Neuronal stem cell (in vitro differentiated cells): ENCODE measurements around the gene SLC2A2.

Experiments used
- DNase-seq: peaks from one replicate; pipeline ENCODE4 v3.0.0-alpha.2; 2013; ENCODE audit warnings: low spot score
- H2AFZ ChIP-seq: one replicate; pipeline ENCODE4 v1.6.1; 2013; ENCODE audit warnings: mild to moderate bottlenecking, low read length, inconsistent platforms
- H2AK5ac ChIP-seq: 2 replicates; pipeline ENCODE4 v1.6.1; 2013; ENCODE audit warnings: low read depth, mild to moderate bottlenecking, inconsistent platforms, low read length, moderate library complexity, mixed read lengths
- H2BK120ac ChIP-seq: 2 replicates; pipeline ENCODE4 v1.6.1; 2013; ENCODE audit warnings: low read depth, mild to moderate bottlenecking, inconsistent platforms, low read length, moderate library complexity, mixed read lengths
- H2BK12ac ChIP-seq: one replicate; pipeline ENCODE4 v1.6.1; 2013; ENCODE audit warnings: low read length, inconsistent platforms
- H2BK15ac ChIP-seq: 2 replicates; pipeline ENCODE4 v1.6.1; 2013; ENCODE audit warnings: mild to moderate bottlenecking, low read length, inconsistent platforms, mixed read lengths
- H2BK5ac ChIP-seq: one replicate; pipeline ENCODE4 v1.6.1; 2013; ENCODE audit warnings: inconsistent platforms, mild to moderate bottlenecking, low read length, moderate library complexity
- H3K14ac ChIP-seq: one replicate; pipeline ENCODE4 v1.6.1; 2013; ENCODE audit warnings: low read length, inconsistent platforms
- H3K18ac ChIP-seq: 2 replicates; pipeline ENCODE4 v1.6.1; 2013; ENCODE audit warnings: low read length, inconsistent platforms
- H3K23ac ChIP-seq: 2 replicates; pipeline ENCODE4 v1.6.1; 2013; ENCODE audit warnings: low read depth, mild to moderate bottlenecking, mixed read lengths, low read length, inconsistent platforms; ENCODE audit not compliant: poor library complexity
- H3K27ac ChIP-seq: replicated peaks from 3 replicates; pipeline ENCODE4 v1.5.1; 2013; ENCODE audit warnings: low read length, inconsistent platforms
- H3K27me3 ChIP-seq, 3 experiments: 2 replicates each; pipeline ENCODE4 v1.6.1; 2013; ENCODE audit warnings: low read length in 3 of 3, mild to moderate bottlenecking in 2 of 3, inconsistent platforms in 1 of 3, low read depth in 1 of 3, mixed read lengths in 1 of 3, moderate library complexity in 1 of 3; ENCODE audit not compliant: control insufficient read depth in 3 of 3, insufficient read depth in 3 of 3
- H3K36me3 ChIP-seq, 2 donors: replicated peaks in 1 of 2; 2 replicates each; pipeline ENCODE4 v1.6.1; 2013; ENCODE audit warnings: low read length in 2 of 2; ENCODE audit not compliant: control insufficient read depth in 2 of 2, insufficient read depth in 2 of 2
- H3K4ac ChIP-seq: 2 replicates; pipeline ENCODE4 v1.6.1; 2013; ENCODE audit warnings: inconsistent platforms, mild to moderate bottlenecking, low read length, moderate library complexity
- H3K4me1 ChIP-seq, 2 donors: 1 replicate in 1 of 2; 2 replicates in 1 of 2; pipeline ENCODE4 v1.6.1; 2013; ENCODE audit warnings: low read length in 2 of 2, low read depth in 1 of 2; ENCODE audit not compliant: control insufficient read depth in 2 of 2, insufficient read depth in 1 of 2
- H3K4me2 ChIP-seq: one replicate; pipeline ENCODE4 v1.6.1; 2013; ENCODE audit warnings: mild to moderate bottlenecking, low read length, inconsistent platforms; ENCODE audit not compliant: insufficient read depth, poor library complexity, severe bottlenecking
- H3K4me3 ChIP-seq, 2 donors: 2 replicates each; pipeline ENCODE4 v1.5.1; 2013; ENCODE audit warnings: low read length in 2 of 2, mild to moderate bottlenecking in 2 of 2, inconsistent platforms in 1 of 2, moderate library complexity in 1 of 2
- H3K79me1 ChIP-seq: one replicate; pipeline ENCODE4 v1.6.1; 2013; ENCODE audit warnings: low read depth, mild to moderate bottlenecking, inconsistent platforms, low read length, moderate library complexity
- H3K9ac ChIP-seq: one replicate; pipeline ENCODE4 v1.6.1; 2013; ENCODE audit warnings: mild to moderate bottlenecking, low read depth, low read length, inconsistent platforms; ENCODE audit not compliant: poor library complexity
- H3K9me3 ChIP-seq, 2 donors: replicated peaks in 1 of 2; 2 replicates each; pipeline versions ENCODE3 to v1.6.1; 2013; ENCODE audit warnings: low read length in 2 of 2, mild to moderate bottlenecking in 2 of 2, inconsistent platforms in 1 of 2, low read depth in 1 of 2, mixed read lengths in 1 of 2, moderate library complexity in 1 of 2; ENCODE audit not compliant: control insufficient read depth in 2 of 2, insufficient read depth in 1 of 2
- H4K8ac ChIP-seq: one replicate; pipeline ENCODE4 v1.6.1; 2013; ENCODE audit warnings: low read depth, mild to moderate bottlenecking, inconsistent platforms, low read length, moderate library complexity
- H4K91ac ChIP-seq: one replicate; pipeline ENCODE4 v1.6.1; 2013; ENCODE audit warnings: low read length, low read depth, mild to moderate bottlenecking, inconsistent platforms; ENCODE audit not compliant: poor library complexity
- WGBS, 2 donors: extraction: QIAGEN DNeasy Blood & Tissue Kit; methylation state at CpG; one replicate each; pipeline ENCODE4 v1.1.7; 2013; ENCODE audit warnings: missing lambda C conversion rate in 2 of 2, mixed read lengths in 1 of 2; ENCODE audit not compliant: insufficient read length in 2 of 2, insufficient replicate concordance in 1 of 2; ENCODE audit errors: extremely low coverage in 2 of 2; 5-methylcytosine and 5-hydroxymethylcytosine counted together

Gene SLC2A2

GRCh38 chr3:170959457-170959856, 67.1 kb downstream of the SLC2A2 start:
- Histone ChIP-seq H2AK5ac (no peak overlapping the region), H3K4me1 (no peaks in the 10 kb centered on the region), H2AFZ (no peak overlapping the region), H2BK5ac (no peak overlapping the region), H2BK12ac (no peak overlapping the region), H3K4ac (no peak overlapping the region), H3K23ac (no peak overlapping the region), H3K36me3 (no peaks in the 10 kb centered on the region), H3K4me2 (no peak overlapping the region), H3K9ac (no peak overlapping the region), H3K27ac (no peak overlapping the region), H3K4me3 (no peak overlapping the region), H4K8ac (no peak overlapping the region), H2BK15ac (no peak overlapping the region), H3K14ac (no peak overlapping the region), H3K18ac (no peak overlapping the region), H3K27me3 (no peaks in the 10 kb centered on the region), H3K79me1 (no peaks in the 10 kb centered on the region), H4K91ac (no peak overlapping the region), H3K9me3 (no peaks in the 10 kb centered on the region), H2BK120ac (no peak overlapping the region)
- no CpG with 5 or more reads among the region's 1 CpG for WGBS, 2 donors
- no peak for DNase-seq

GRCh38 chr3:170956647-170957046, 69.9 kb downstream of the SLC2A2 start:
- Histone ChIP-seq H3K9ac (no peak overlapping the region), H2BK12ac (no peak overlapping the region), H4K8ac (no peak overlapping the region), H3K9me3 (no peaks in the 10 kb centered on the region), H2AK5ac (no peak overlapping the region), H3K4me2 (no peak overlapping the region), H2BK15ac (no peak overlapping the region), H3K27ac (no peak overlapping the region), H3K4me1 (no peaks in the 10 kb centered on the region), H3K18ac (no peak overlapping the region), H3K14ac (no peak overlapping the region), H3K4ac (no peak overlapping the region), H3K36me3 (no peaks in the 10 kb centered on the region), H2AFZ (no peak overlapping the region), H4K91ac (no peak overlapping the region), H3K23ac (no peak overlapping the region), H3K27me3 (peaks cover 0 to 7% (median 0%) of the 10 kb centered on the region in 3 experiments), H2BK5ac (no peak overlapping the region), H3K4me3 (no peak overlapping the region), H3K79me1 (no peaks in the 10 kb centered on the region), H2BK120ac (no peak overlapping the region)
- no peak for DNase-seq

- Histone ChIP-seq H3K9ac (no peak overlapping the region), H3K27ac (no peak overlapping the region), H3K4me2 (no peak overlapping the region), H2BK12ac (no peak overlapping the region), H3K36me3 (no peaks in the 10 kb centered on the region), H2BK5ac (no peak overlapping the region), H3K14ac (no peak overlapping the region), H3K4me1 (no peaks in the 10 kb centered on the region), H4K91ac (no peak overlapping the region), H3K27me3 (peaks cover 0 to 9% (median 0%) of the 10 kb centered on the region in 3 experiments), H2BK15ac (no peak overlapping the region), H3K9me3 (no peaks in the 10 kb centered on the region), H3K23ac (no peak overlapping the region), H2BK120ac (no peak overlapping the region), H3K4me3 (no peak overlapping the region), H2AK5ac (no peak overlapping the region), H3K79me1 (no peaks in the 10 kb centered on the region), H4K8ac (no peak overlapping the region), H2AFZ (peak overlapping the region; percentile 61), H3K18ac (no peak overlapping the region), H3K4ac (no peak overlapping the region)
- DNase-seq: no peak
- no CpG with 5 or more reads among the region's 12 CpGs for WGBS, 2 donors
Observed at GRCh38 chr3:170953736-170954135, 72.8 kb downstream of the SLC2A2 start.

- Histone ChIP-seq H2BK120ac (no peak overlapping the region), H3K36me3 (no peaks in the 10 kb centered on the region), H2BK12ac (no peak overlapping the region), H3K9ac (no peak overlapping the region), H4K8ac (no peak overlapping the region), H3K4ac (no peak overlapping the region), H3K14ac (no peak overlapping the region), H3K4me2 (no peak overlapping the region), H2AFZ (peak overlapping the region; percentile 61), H4K91ac (no peak overlapping the region), H2BK5ac (no peak overlapping the region), H3K23ac (no peak overlapping the region), H2AK5ac (no peak overlapping the region), H3K4me3 (no peak overlapping the region), H3K27me3 (peaks cover 0 to 9% (median 0%) of the 10 kb centered on the region in 3 experiments), H3K27ac (no peak overlapping the region), H3K79me1 (no peaks in the 10 kb centered on the region), H2BK15ac (no peak overlapping the region), H3K18ac (no peak overlapping the region), H3K4me1 (no peaks in the 10 kb centered on the region), H3K9me3 (no peaks in the 10 kb centered on the region)
- no CpG with 5 or more reads among the region's 13 CpGs for WGBS, 2 donors
- no peak for DNase-seq
Observed at GRCh38 chr3:170953229-170953628, 73.3 kb downstream of the SLC2A2 start.
